ENCODE results near the gene ITCH. TPM values are rescaled to one million over a fixed set of nuclear protein-coding genes. Genes with fewer than 3 reads are reported as not detected.

ITCH gene
- total RNA-seq, 2 experiments from 2014 or later = 26.1 to 36.8 TPM

- no peak for TF ChIP-seq EZH2phosphoT487 (IDR thresholded peaks at IDR 0.05; ENCODE audit: borderline replicate concordance, low read depth, low read length)
- no peak for TF ChIP-seq CTCF (conservative IDR thresholded peaks at IDR 0.05; ENCODE audit: low read length)
- Histone ChIP-seq H2AFZ (ENCODE audit: low read length) (no peak overlapping the region), H3K4me3 (ENCODE audit: low read depth, low read length, poor library complexity, severe bottlenecking) (no peak overlapping the region), H3K9me3 (ENCODE audit: low read length) (no peaks in the 10 kb centered on the region), H3K36me3 (ENCODE audit: insufficient read depth, low read length) (peaks cover 22% of the 10 kb centered on the region; the same call in 1 of the 2 replicates), H3K79me2 (ENCODE audit: insufficient read depth, low read depth, low read length) (no peaks in the 10 kb centered on the region), H3K9me2 (ENCODE audit: insufficient read depth, low read length) (no peaks in the 10 kb centered on the region), H3K4me2 (ENCODE audit: low read length) (no peak overlapping the region), H4K20me1 (ENCODE audit: insufficient read depth, low read length) (no peaks in the 10 kb centered on the region), H3K4me1 (ENCODE audit: insufficient read depth, low read length, poor library complexity, severe bottlenecking) (no peaks in the 10 kb centered on the region), H3K27ac (ENCODE audit: low read depth, low read length, poor library complexity, severe bottlenecking) (no peak overlapping the region)
- POLR2A ChIA-PET = interaction anchor here (0.7 kb wide), 1 partner anchor 232 kb away, joined by 3 read pairs; no protein-coding TSS in a partner anchor
- BruUV-seq (replicated peaks) = no TSS peak
- no peak for DNase-seq (ENCODE audit: low spot score)
- CTCF ChIA-PET (ENCODE audit: unreplicated experiment) = no interaction called here
- intact Hi-C loops (cut with micrococcal nuclease; ENCODE audit: unreplicated experiment) = no loop called here
Observed at GRCh38 chr20:34542439-34542838, 179.4 kb downstream of the ITCH start.

GRCh38 chr20:34543463-34544056, 180.5 kb downstream of the ITCH start:
- no TSS peak for BruUV-seq (replicated peaks)
- Histone ChIP-seq H3K4me1 (ENCODE audit: insufficient read depth, low read length, poor library complexity, severe bottlenecking) (no peaks in the 10 kb centered on the region), H3K4me3 (ENCODE audit: low read depth, low read length, poor library complexity, severe bottlenecking) (no peak overlapping the region), H4K20me1 (ENCODE audit: insufficient read depth, low read length) (no peaks in the 10 kb centered on the region), H2AFZ (ENCODE audit: low read length) (no peak overlapping the region), H3K4me2 (ENCODE audit: low read length) (no peak overlapping the region), H3K9me3 (ENCODE audit: low read length) (no peaks in the 10 kb centered on the region), H3K27ac (ENCODE audit: low read depth, low read length, poor library complexity, severe bottlenecking) (no peak overlapping the region), H3K79me2 (ENCODE audit: insufficient read depth, low read depth, low read length) (no peaks in the 10 kb centered on the region), H3K36me3 (ENCODE audit: insufficient read depth, low read length) (peaks cover 17% of the 10 kb centered on the region; the same call in 1 of the 2 replicates), H3K9me2 (ENCODE audit: insufficient read depth, low read length) (no peaks in the 10 kb centered on the region)
- no peak for DNase-seq (ENCODE audit: low spot score)
- POLR2A ChIA-PET = interaction anchor here (0.5 kb wide), 1 partner anchor 339 kb away, joined by 5 read pairs; no protein-coding TSS in a partner anchor
- no peak for TF ChIP-seq CTCF (conservative IDR thresholded peaks at IDR 0.05; ENCODE audit: low read length)
- TF ChIP-seq EZH2phosphoT487 (IDR thresholded peaks at IDR 0.05; ENCODE audit: borderline replicate concordance, low read depth, low read length) = no peak
- CTCF ChIA-PET (ENCODE audit: unreplicated experiment) = no interaction called here
- intact Hi-C loops (cut with micrococcal nuclease; ENCODE audit: unreplicated experiment) = no loop called here

GRCh38 chr20:34544109-34544796, 181.2 kb downstream of the ITCH start:
- H3K9me3 ChIP-seq (ENCODE audit: low read length) = no peaks in the 10 kb centered on the region
- no peak overlapping the region for H2AFZ ChIP-seq (ENCODE audit: low read length)
- intact Hi-C loops (cut with micrococcal nuclease; ENCODE audit: unreplicated experiment) = no loop called here
- no TSS peak for BruUV-seq (replicated peaks)
- H3K4me3 ChIP-seq (ENCODE audit: low read depth, low read length, poor library complexity, severe bottlenecking) = no peak overlapping the region
- no peaks in the 10 kb centered on the region for H4K20me1 ChIP-seq (ENCODE audit: insufficient read depth, low read length)
- POLR2A ChIA-PET = interaction anchor here (0.5 to 0.8 kb wide), 2 partner anchors 139 to 340 kb away, joined by 3 to 5 read pairs; no protein-coding TSS in a partner anchor
- CTCF ChIA-PET (ENCODE audit: unreplicated experiment) = interaction anchor here (0.5 to 0.6 kb wide), 2 partner anchors 119 to 650 kb away, joined by 4 read pairs; no protein-coding TSS in a partner anchor
- peaks cover 10% of the 10 kb centered on the region; the same call in 1 of the 2 replicates for H3K36me3 ChIP-seq (ENCODE audit: insufficient read depth, low read length)
- H3K4me2 ChIP-seq (ENCODE audit: low read length) = no peak overlapping the region
- no peaks in the 10 kb centered on the region for H3K79me2 ChIP-seq (ENCODE audit: insufficient read depth, low read depth, low read length)
- H3K27ac ChIP-seq (ENCODE audit: low read depth, low read length, poor library complexity, severe bottlenecking) = no peak overlapping the region
- no peaks in the 10 kb centered on the region for H3K9me2 ChIP-seq (ENCODE audit: insufficient read depth, low read length)
- DNase-seq (ENCODE audit: low spot score) = no peak
- TF ChIP-seq CTCF (conservative IDR thresholded peaks at IDR 0.05; ENCODE audit: low read length) (no peak), EZH2phosphoT487 (IDR thresholded peaks at IDR 0.05; ENCODE audit: borderline replicate concordance, low read depth, low read length) (no peak)
- no peaks in the 10 kb centered on the region for H3K4me1 ChIP-seq (ENCODE audit: insufficient read depth, low read length, poor library complexity, severe bottlenecking)
